ENCODE measurements around the gene MYO7A. TPM values are rescaled to one million over a fixed set of nuclear protein-coding genes. Genes with fewer than 3 reads are reported as not detected.

MYO7A gene
- total RNA-seq, 2 donors from 2014 or later, result 3.1 to 102 TPM

DNA sequence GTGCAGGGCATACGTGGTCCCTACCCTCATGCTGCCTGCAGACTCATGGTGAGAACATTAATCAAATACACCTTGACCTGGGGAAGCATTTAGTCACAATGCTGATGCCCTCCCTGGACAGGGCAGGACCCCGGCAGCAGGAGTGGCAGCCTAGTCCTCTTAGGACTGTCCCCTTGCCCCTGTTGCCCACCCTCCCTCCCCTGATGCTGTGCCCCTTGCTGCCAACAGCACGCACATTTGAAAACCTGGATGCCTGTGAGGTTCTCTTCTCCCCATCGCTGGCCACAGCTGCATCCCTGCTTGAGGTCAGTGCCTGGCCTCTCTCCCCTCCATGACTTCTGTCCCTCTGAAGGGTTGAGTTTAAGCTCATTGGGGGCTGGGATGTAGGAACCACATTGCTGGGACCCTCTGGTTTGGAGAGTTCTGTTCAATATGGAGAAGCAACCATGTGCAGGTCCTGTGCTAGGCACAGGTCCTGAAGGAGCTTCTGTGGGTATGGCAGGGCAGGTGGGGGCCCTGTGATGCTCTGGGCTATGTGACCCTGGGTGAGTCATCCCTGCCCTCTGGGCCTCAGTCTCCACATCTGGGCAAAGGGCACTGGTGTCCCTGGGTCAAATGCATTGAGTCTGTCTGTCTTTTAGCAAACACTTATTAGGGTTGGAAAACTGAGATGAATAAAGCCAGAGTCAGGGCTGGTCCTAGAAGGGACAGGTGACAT is 31.3 kb downstream of the MYO7A start:
- Histone ChIP-seq H3K27ac (no peak overlapping the region), H3K4me1 (replicated peaks) (no peaks in the 10 kb centered on the region), H3K9me3 (no peaks in the 10 kb centered on the region), H3K27me3 (replicated peaks; ENCODE audit: insufficient read depth) (no peaks in the 10 kb centered on the region), H3K36me3 (no peaks in the 10 kb centered on the region), H3K4me3 (no peak overlapping the region)
- DNase-seq (ENCODE audit: low spot score), result no peak
- TF ChIP-seq POLR2AphosphoS5 (IDR thresholded peaks at IDR 0.05) (no peak), POLR2A (IDR thresholded peaks at IDR 0.05) (no peak)
- TF ChIP-seq, protein P1, sequence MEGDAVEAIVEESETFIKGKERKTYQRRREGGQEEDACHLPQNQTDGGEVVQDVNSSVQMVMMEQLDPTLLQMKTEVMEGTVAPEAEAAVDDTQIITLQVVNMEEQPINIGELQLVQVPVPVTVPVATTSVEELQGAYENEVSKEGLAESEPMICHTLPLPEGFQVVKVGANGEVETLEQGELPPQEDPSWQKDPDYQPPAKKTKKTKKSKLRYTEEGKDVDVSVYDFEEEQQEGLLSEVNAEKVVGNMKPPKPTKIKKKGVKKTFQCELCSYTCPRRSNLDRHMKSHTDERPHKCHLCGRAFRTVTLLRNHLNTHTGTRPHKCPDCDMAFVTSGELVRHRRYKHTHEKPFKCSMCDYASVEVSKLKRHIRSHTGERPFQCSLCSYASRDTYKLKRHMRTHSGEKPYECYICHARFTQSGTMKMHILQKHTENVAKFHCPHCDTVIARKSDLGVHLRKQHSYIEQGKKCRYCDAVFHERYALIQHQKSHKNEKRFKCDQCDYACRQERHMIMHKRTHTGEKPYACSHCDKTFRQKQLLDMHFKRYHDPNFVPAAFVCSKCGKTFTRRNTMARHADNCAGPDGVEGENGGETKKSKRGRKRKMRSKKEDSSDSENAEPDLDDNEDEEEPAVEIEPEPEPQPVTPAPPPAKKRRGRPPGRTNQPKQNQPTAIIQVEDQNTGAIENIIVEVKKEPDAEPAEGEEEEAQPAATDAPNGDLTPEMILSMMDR (IDR thresholded peaks at IDR 0.05), result no peak
- WGBS, result 78% methylated on average over 4 of the region's 4 CpGs
- intact Hi-C loops (cut with DNase I), result no loop called here

DNA sequence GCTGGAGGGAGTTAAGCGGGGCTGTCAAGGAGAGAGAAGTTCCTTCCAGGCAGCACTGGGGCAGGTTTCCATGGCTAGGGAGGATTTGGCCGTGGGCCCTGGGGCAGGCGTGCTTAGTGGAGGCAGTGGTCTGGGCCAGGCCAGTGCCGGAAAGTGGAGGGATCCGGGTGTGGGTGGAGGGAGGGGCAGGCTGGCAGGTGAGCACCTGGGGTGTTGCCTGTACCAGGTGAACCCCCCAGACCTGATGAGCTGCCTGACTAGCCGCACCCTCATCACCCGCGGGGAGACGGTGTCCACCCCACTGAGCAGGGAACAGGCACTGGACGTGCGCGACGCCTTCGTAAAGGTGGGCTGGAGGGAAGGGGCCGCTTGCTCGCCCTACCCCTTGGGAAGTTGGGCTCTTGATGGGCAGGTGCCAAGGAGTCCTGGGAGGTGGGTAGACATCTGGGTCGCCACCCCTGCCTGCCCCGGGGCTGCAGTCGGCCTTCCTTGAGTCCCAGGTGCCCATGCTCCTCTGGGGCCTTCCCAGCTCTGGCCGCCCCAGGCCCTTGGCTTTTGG is 32.0 kb downstream of the MYO7A start:
- Histone ChIP-seq H3K27ac (no peak overlapping the region), H3K4me1 (replicated peaks) (no peaks in the 10 kb centered on the region), H3K27me3 (replicated peaks; ENCODE audit: insufficient read depth) (no peaks in the 10 kb centered on the region), H3K9me3 (no peaks in the 10 kb centered on the region), H3K4me3 (no peak overlapping the region), H3K36me3 (no peaks in the 10 kb centered on the region)
- intact Hi-C loops (cut with DNase I), result no loop called here
- WGBS, result 85% methylated on average over 19 of the region's 20 CpGs
- no peak for TF ChIP-seq POLR2A (IDR thresholded peaks at IDR 0.05)
- TF ChIP-seq POLR2AphosphoS5 (IDR thresholded peaks at IDR 0.05), result no peak
- TF ChIP-seq, protein P1 (IDR thresholded peaks at IDR 0.05), result no peak
- DNase-seq (ENCODE audit: low spot score), result no peak

DNA sequence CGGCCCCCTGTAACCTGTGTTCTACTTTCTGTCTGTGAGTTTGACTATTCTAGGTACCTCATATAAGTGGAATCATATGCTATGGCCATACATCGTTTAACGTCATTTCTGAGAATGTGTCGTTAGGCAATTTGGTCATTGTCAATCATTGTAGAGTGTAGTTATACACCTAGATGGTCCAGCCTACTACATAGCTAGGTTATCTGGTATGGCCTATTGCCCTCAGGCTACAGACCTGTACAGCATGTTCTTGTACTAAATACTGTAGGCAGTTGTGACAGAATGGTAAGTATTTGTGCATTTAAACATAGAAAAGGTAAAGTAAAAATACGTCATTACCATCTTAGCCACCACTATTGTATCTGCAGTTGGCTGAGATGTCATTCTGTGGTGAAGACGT is 35.2 kb downstream of the MYO7A start:
- intact Hi-C loops (cut with DNase I), result no loop called here
- H3K27ac ChIP-seq, result no peak overlapping the region
- no peaks in the 10 kb centered on the region for H3K36me3 ChIP-seq
- WGBS, result 83% methylated on average over 6 of the region's 6 CpGs
- no peaks in the 10 kb centered on the region for H3K9me3 ChIP-seq
- no peak for DNase-seq (ENCODE audit: low spot score)
- TF ChIP-seq POLR2A (IDR thresholded peaks at IDR 0.05) (no peak), POLR2AphosphoS5 (IDR thresholded peaks at IDR 0.05) (no peak)
- TF ChIP-seq, protein P1 (IDR thresholded peaks at IDR 0.05), result no peak
- no peaks in the 10 kb centered on the region for H3K4me1 ChIP-seq (replicated peaks)
- H3K27me3 ChIP-seq (replicated peaks; ENCODE audit: insufficient read depth), result no peaks in the 10 kb centered on the region
- no peak overlapping the region for H3K4me3 ChIP-seq

DNA sequence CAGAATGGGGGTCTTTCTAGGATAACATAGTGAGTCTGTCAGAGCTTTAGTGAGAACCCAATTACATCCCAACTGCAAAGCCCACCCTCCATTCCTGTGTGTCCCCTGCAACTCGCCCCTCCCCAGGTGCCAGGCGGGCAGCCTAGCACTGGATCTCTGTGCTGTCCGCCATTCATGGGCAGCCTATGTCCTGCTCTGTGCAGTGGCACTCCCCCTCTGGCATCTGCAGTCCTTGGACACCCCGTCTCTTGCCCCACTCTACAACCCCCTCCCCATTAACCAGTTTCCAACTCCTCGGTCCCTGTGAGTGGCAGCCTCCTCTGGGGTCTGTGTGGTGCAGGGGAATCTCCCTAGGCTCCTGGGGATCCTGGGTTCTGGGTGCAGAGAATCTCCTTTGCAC is 37.0 kb downstream of the MYO7A start:
- Histone ChIP-seq H3K4me3 (no peak overlapping the region), H3K9me3 (no peaks in the 10 kb centered on the region), H3K36me3 (no peaks in the 10 kb centered on the region), H3K27ac (no peak overlapping the region), H3K27me3 (replicated peaks; ENCODE audit: insufficient read depth) (no peaks in the 10 kb centered on the region), H3K4me1 (replicated peaks) (no peaks in the 10 kb centered on the region)
- no peak for DNase-seq (ENCODE audit: low spot score)
- 84% methylated on average over 5 of the region's 5 CpGs for WGBS
- no peak for TF ChIP-seq POLR2AphosphoS5 (IDR thresholded peaks at IDR 0.05)
- no peak for TF ChIP-seq POLR2A (IDR thresholded peaks at IDR 0.05)
- TF ChIP-seq, protein P1 (IDR thresholded peaks at IDR 0.05), result no peak
- intact Hi-C loops (cut with DNase I), result no loop called here

DNA sequence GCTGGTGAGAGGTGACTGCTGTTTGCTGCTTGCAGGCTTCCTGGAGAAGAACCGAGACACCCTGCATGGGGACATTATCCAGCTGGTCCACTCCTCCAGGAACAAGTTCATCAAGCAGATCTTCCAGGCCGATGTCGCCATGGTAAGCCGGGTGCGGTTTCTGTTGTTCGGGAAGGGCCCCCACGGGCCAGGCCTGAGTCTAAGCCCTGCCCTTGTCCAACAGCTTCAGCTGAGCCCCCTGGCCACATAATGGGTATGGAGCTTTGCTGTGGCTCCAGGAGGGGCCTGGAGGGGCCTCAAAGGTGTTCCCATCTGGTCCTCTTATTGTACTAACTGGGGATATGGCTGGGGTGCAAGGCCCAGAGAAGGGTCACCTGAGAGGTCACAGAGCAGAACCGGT is 38.0 kb downstream of the MYO7A start:
- WGBS, result 87% methylated on average over 5 of the region's 8 CpGs
- Histone ChIP-seq H3K4me3 (no peak overlapping the region), H3K4me1 (replicated peaks) (no peaks in the 10 kb centered on the region), H3K36me3 (no peaks in the 10 kb centered on the region), H3K27ac (no peak overlapping the region), H3K9me3 (no peaks in the 10 kb centered on the region), H3K27me3 (replicated peaks; ENCODE audit: insufficient read depth) (no peaks in the 10 kb centered on the region)
- DNase-seq (ENCODE audit: low spot score), result no peak
- TF ChIP-seq POLR2AphosphoS5 (IDR thresholded peaks at IDR 0.05) (no peak), POLR2A (IDR thresholded peaks at IDR 0.05) (no peak)
- TF ChIP-seq, protein P1 (IDR thresholded peaks at IDR 0.05), result no peak
- intact Hi-C loops (cut with DNase I), result no loop called here
